ENCODE measurements around the gene CREBRF.

GRCh38 chr5:173047838-173048105 lies 8.4 kb upstream of the CREBRF start:
- TF ChIP-seq JUND (IDR thresholded peaks at IDR 0.05) = no peak
- TF ChIP-seq, protein P1, sequence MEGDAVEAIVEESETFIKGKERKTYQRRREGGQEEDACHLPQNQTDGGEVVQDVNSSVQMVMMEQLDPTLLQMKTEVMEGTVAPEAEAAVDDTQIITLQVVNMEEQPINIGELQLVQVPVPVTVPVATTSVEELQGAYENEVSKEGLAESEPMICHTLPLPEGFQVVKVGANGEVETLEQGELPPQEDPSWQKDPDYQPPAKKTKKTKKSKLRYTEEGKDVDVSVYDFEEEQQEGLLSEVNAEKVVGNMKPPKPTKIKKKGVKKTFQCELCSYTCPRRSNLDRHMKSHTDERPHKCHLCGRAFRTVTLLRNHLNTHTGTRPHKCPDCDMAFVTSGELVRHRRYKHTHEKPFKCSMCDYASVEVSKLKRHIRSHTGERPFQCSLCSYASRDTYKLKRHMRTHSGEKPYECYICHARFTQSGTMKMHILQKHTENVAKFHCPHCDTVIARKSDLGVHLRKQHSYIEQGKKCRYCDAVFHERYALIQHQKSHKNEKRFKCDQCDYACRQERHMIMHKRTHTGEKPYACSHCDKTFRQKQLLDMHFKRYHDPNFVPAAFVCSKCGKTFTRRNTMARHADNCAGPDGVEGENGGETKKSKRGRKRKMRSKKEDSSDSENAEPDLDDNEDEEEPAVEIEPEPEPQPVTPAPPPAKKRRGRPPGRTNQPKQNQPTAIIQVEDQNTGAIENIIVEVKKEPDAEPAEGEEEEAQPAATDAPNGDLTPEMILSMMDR (IDR thresholded peaks at IDR 0.05; ENCODE audit: low read depth, low read length, missing input control) = no peak
